ENCODE results near the gene RETN. TPM values are rescaled to one million over a fixed set of nuclear protein-coding genes. Genes with fewer than 3 reads are reported as not detected.

Gene RETN
- total RNA-seq, 1 donor from 2014 or later = 1.7 TPM

- Histone ChIP-seq H3K36me3 (ENCODE audit: control insufficient read depth, insufficient read depth, low read length) (no peaks in the 10 kb centered on the region), H3K4me3 (ENCODE audit: low read depth, low read length) (no peak overlapping the region), H3K27me3 (ENCODE audit: control insufficient read depth, insufficient read depth, low read length) (peaks cover 2% of the 10 kb centered on the region)
- TF ChIP-seq, protein P1, sequence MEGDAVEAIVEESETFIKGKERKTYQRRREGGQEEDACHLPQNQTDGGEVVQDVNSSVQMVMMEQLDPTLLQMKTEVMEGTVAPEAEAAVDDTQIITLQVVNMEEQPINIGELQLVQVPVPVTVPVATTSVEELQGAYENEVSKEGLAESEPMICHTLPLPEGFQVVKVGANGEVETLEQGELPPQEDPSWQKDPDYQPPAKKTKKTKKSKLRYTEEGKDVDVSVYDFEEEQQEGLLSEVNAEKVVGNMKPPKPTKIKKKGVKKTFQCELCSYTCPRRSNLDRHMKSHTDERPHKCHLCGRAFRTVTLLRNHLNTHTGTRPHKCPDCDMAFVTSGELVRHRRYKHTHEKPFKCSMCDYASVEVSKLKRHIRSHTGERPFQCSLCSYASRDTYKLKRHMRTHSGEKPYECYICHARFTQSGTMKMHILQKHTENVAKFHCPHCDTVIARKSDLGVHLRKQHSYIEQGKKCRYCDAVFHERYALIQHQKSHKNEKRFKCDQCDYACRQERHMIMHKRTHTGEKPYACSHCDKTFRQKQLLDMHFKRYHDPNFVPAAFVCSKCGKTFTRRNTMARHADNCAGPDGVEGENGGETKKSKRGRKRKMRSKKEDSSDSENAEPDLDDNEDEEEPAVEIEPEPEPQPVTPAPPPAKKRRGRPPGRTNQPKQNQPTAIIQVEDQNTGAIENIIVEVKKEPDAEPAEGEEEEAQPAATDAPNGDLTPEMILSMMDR (IDR thresholded peaks at IDR 0.05; ENCODE audit: insufficient read depth, low read length, poor library complexity, severe bottlenecking) = no peak
- DNase-seq (ENCODE audit: low read depth) = no peak
Observed at GRCh38 chr19:7661744-7662538, 6.9 kb upstream of the RETN start.

DNA sequence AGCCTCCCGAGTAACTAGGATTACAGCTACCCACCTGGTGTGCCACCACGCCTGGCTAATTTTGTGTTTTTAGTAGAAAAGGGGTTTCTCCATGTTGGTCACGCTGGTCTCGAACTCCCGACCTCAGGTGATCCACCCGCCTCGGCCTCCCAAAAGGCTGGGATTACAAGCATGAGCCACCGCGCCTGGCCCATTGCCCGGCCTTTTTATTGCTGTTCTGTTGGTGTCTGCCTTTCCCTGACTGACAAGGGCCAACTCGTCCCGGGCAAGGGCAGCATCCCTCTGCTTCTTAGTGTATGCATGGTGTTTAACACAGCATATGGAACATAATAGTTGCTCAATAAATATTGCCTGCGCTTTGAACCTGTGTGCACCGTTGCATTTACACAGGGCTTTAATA lies 6.2 kb upstream of the RETN start:
- no peak for DNase-seq (ENCODE audit: low read depth)
- TF ChIP-seq, protein P1 (IDR thresholded peaks at IDR 0.05; ENCODE audit: insufficient read depth, low read length, poor library complexity, severe bottlenecking) = no peak
- Histone ChIP-seq H3K36me3 (ENCODE audit: control insufficient read depth, insufficient read depth, low read length) (no peaks in the 10 kb centered on the region), H3K4me3 (ENCODE audit: low read depth, low read length) (no peak overlapping the region), H3K27me3 (ENCODE audit: control insufficient read depth, insufficient read depth, low read length) (peaks cover 2% of the 10 kb centered on the region)

DNA sequence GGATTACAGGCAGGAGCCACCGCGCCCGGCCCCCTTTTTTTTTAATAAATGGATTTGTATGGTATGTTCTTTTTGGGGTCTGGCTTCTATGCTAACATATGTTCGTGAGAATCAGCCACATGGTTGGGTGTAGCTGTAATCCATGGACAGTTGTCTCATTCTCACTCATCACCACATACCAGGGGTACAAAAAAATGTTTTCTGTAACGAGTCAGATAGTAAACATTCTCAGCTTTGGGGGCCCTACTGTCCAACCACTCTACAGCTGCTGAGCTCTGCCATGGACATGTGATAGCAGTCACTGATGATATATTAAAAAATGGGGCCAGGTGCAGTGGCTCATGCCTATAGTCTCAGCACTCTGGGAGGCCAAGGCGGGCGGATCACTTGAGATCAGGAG lies 5.1 kb upstream of the RETN start:
- no peaks in the 10 kb centered on the region for H3K27me3 ChIP-seq (ENCODE audit: control insufficient read depth, insufficient read depth, low read length)
- DNase-seq (ENCODE audit: low read depth) = no peak
- TF ChIP-seq, protein P1 (IDR thresholded peaks at IDR 0.05; ENCODE audit: insufficient read depth, low read length, poor library complexity, severe bottlenecking) = no peak
- no peaks in the 10 kb centered on the region for H3K36me3 ChIP-seq (ENCODE audit: control insufficient read depth, insufficient read depth, low read length)
- no peak overlapping the region for H3K4me3 ChIP-seq (ENCODE audit: low read depth, low read length)

- H3K27me3 ChIP-seq (ENCODE audit: control insufficient read depth, insufficient read depth, low read length) = peaks cover 5% of the 10 kb centered on the region
- TF ChIP-seq, protein P1 (IDR thresholded peaks at IDR 0.05; ENCODE audit: insufficient read depth, low read length, poor library complexity, severe bottlenecking) = no peak
- no peak for DNase-seq (ENCODE audit: low read depth)
- H3K36me3 ChIP-seq (ENCODE audit: control insufficient read depth, insufficient read depth, low read length) = no peaks in the 10 kb centered on the region
- no peak overlapping the region for H3K4me3 ChIP-seq (ENCODE audit: low read depth, low read length)
Observed at GRCh38 chr19:7665076-7665475, 3.8 kb upstream of the RETN start.

- DNase-seq (ENCODE audit: low read depth) = no peak
- Histone ChIP-seq H3K27me3 (ENCODE audit: control insufficient read depth, insufficient read depth, low read length) (peaks cover 26% of the 10 kb centered on the region), H3K4me3 (ENCODE audit: low read depth, low read length) (no peak overlapping the region), H3K36me3 (ENCODE audit: control insufficient read depth, insufficient read depth, low read length) (no peaks in the 10 kb centered on the region)
- TF ChIP-seq, protein P1 (IDR thresholded peaks at IDR 0.05; ENCODE audit: insufficient read depth, low read length, poor library complexity, severe bottlenecking) = no peak
Observed at GRCh38 chr19:7669641-7670040, 792 bp downstream of the RETN start.

All from kidney epithelial cell (primary cell).